DND-41 (cell line): ENCODE results near the gene PLA2G15.

Experiments
- ATAC-seq: fragments of 200-7000 bp; cut with Tn5 transposase; 3 replicates; pipeline ENCODE4 v1.9.1; 2021; ENCODE audit warnings: low read depth; ENCODE audit not compliant: insufficient read depth
- DNase-seq: peaks from one replicate; pipeline ENCODE4 v3.0.0-alpha.2; 2020
- H2AFZ ChIP-seq: 2 replicates; pipeline ENCODE4 v1.6.0; 2012; ENCODE audit warnings: low read depth, low read length
- H3K27ac ChIP-seq: 2 replicates; pipeline ENCODE4 v1.5.1; 2012; ENCODE audit warnings: low read length, inconsistent platforms
- H3K27me3 ChIP-seq: fragments of 200-600 bp; sonication (generic); 2 replicates; pipeline ENCODE4 v1.6.0; 2012; ENCODE audit warnings: low read length, mild to moderate bottlenecking, inconsistent platforms; ENCODE audit not compliant: insufficient read depth, poor library complexity
- H3K36me3 ChIP-seq: 2 replicates; pipeline ENCODE4 v1.5.1; 2012; ENCODE audit warnings: low read length, inconsistent platforms; ENCODE audit not compliant: insufficient read depth
- H3K4me1 ChIP-seq: 2 replicates; pipeline ENCODE4 v1.5.1; 2012; ENCODE audit warnings: mild to moderate bottlenecking, low read length; ENCODE audit not compliant: insufficient read depth
- H3K4me2 ChIP-seq: 2 replicates; pipeline ENCODE4 v1.6.0; 2012; ENCODE audit warnings: mild to moderate bottlenecking, moderate library complexity, low read length, inconsistent platforms; ENCODE audit not compliant: insufficient read depth
- H3K4me3 ChIP-seq, 2 experiments: fragments of 200-600 bp in 1 of 2; shearing (Covaris generic) in 1 of 2; 2 replicates each; pipeline ENCODE4 v1.5.1; 2012 to 2016; ENCODE audit warnings: inconsistent platforms in 2 of 2, low read length in 2 of 2, mild to moderate bottlenecking in 2 of 2, low read depth in 1 of 2, moderate library complexity in 1 of 2
- H3K79me2 ChIP-seq: 2 replicates; pipeline ENCODE4 v1.6.0; 2012; ENCODE audit warnings: low read length, inconsistent platforms; ENCODE audit not compliant: insufficient read depth
- H3K9ac ChIP-seq: 2 replicates; pipeline ENCODE4 v1.6.0; 2012; ENCODE audit warnings: low read depth, mild to moderate bottlenecking, inconsistent platforms, low read length, moderate library complexity
- H3K9me3 ChIP-seq: 2 replicates; pipeline ENCODE4 v1.5.1; 2012; ENCODE audit warnings: low read length, moderate library complexity, mild to moderate bottlenecking, inconsistent platforms; ENCODE audit not compliant: insufficient read depth, severe bottlenecking
- H4K20me1 ChIP-seq: 2 replicates; pipeline ENCODE4 v1.6.0; 2012; ENCODE audit warnings: low read length; ENCODE audit not compliant: insufficient read depth
- EZH2 ChIP-seq: IDR thresholded peaks from 3 replicates; pipeline ENCODE4 v1.6.1; 2012; ENCODE audit warnings: borderline replicate concordance, low read depth, mild to moderate bottlenecking, moderate library complexity, low read length, inconsistent platforms; ENCODE audit not compliant: severe bottlenecking
- TF ChIP-seq, protein P1 (sequence below): IDR thresholded peaks from 2 replicates; pipeline ENCODE4 v1.5.1; 2012; ENCODE audit warnings: borderline replicate concordance, low read length, moderate library complexity, mild to moderate bottlenecking; ENCODE audit not compliant: poor library complexity, severe bottlenecking; ENCODE audit errors: extremely low read depth

PLA2G15 gene

DNA sequence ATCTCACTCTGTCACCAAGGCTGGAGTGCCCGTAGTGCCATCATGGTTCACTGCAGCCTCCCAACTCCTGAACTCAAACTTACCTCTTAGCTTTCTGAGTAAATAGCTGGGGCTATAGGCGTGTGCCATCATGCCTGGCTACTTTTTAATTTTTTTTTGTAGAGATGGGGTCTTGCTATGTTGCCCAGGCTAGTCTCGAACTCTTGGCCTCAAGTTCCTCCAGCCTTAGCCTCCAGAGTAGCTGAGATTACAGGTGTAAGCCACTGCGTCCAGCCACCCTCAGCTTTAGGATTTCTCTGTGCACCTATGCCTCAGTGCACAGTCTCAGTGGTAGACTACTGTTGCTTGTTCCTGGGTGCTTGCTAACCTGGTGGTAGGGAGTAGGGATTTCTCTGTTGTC lies 24.6 kb downstream of the PLA2G15 start:
- Histone ChIP-seq H2AFZ (no peak overlapping the region), H3K27ac (no peak overlapping the region; the same call in 1 of the 2 replicates), H3K4me2 (no peak overlapping the region), H3K4me3 (no peak overlapping the region), H3K27me3 (no peaks in the 10 kb centered on the region), H3K36me3 (peaks cover 68% of the 10 kb centered on the region), H3K4me1 (peaks cover 78% of the 10 kb centered on the region), H4K20me1 (peaks cover 54% of the 10 kb centered on the region), H3K9ac (0 out of 2 replicates have a peak overlapping the region, but pooled peaks have one; percentile 1), H3K79me2 (peaks cover 100% of the 10 kb centered on the region), H3K9me3 (no peaks in the 10 kb centered on the region)
- ATAC-seq (no peak), DNase-seq (no peak)
- no peak for TF ChIP-seq EZH2
- TF ChIP-seq, protein P1, sequence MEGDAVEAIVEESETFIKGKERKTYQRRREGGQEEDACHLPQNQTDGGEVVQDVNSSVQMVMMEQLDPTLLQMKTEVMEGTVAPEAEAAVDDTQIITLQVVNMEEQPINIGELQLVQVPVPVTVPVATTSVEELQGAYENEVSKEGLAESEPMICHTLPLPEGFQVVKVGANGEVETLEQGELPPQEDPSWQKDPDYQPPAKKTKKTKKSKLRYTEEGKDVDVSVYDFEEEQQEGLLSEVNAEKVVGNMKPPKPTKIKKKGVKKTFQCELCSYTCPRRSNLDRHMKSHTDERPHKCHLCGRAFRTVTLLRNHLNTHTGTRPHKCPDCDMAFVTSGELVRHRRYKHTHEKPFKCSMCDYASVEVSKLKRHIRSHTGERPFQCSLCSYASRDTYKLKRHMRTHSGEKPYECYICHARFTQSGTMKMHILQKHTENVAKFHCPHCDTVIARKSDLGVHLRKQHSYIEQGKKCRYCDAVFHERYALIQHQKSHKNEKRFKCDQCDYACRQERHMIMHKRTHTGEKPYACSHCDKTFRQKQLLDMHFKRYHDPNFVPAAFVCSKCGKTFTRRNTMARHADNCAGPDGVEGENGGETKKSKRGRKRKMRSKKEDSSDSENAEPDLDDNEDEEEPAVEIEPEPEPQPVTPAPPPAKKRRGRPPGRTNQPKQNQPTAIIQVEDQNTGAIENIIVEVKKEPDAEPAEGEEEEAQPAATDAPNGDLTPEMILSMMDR = no peak

DNA sequence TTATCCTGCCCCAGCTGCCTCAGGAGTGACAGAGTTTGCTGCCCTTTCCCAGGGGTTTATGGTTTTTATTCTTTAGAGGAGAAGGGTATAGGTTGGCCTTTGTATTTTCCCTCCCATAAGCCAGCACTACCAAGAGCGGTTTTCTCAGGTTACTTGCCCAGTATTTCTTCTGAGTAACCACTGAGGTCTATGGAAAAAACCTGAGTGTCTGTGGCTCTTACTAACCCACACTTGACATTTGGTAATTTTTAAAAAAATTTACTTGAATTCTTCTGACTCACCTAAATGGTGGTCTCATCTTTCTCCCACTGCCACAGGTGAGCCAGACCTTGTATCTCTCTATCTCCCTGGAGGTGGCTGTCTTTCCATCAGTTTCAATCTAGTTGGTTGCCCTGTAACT lies 25.2 kb downstream of the PLA2G15 start:
- H3K9ac ChIP-seq = 0 out of 2 replicates have a peak overlapping the region, but pooled peaks have one; percentile 1
- TF ChIP-seq, protein P1 = no peak
- TF ChIP-seq EZH2 = no peak
- ATAC-seq (no peak), DNase-seq (no peak)
- H3K4me2 ChIP-seq = no peak overlapping the region
- no peak overlapping the region; the same call in 1 of the 2 replicates for H3K27ac ChIP-seq
- no peaks in the 10 kb centered on the region for H3K9me3 ChIP-seq
- H4K20me1 ChIP-seq = peaks cover 57% of the 10 kb centered on the region
- peaks cover 81% of the 10 kb centered on the region for H3K4me1 ChIP-seq
- H3K27me3 ChIP-seq = no peaks in the 10 kb centered on the region
- no peak overlapping the region for H2AFZ ChIP-seq
- peaks cover 70% of the 10 kb centered on the region for H3K36me3 ChIP-seq
- H3K79me2 ChIP-seq = peaks cover 97% of the 10 kb centered on the region
- no peak overlapping the region for H3K4me3 ChIP-seq

DNA sequence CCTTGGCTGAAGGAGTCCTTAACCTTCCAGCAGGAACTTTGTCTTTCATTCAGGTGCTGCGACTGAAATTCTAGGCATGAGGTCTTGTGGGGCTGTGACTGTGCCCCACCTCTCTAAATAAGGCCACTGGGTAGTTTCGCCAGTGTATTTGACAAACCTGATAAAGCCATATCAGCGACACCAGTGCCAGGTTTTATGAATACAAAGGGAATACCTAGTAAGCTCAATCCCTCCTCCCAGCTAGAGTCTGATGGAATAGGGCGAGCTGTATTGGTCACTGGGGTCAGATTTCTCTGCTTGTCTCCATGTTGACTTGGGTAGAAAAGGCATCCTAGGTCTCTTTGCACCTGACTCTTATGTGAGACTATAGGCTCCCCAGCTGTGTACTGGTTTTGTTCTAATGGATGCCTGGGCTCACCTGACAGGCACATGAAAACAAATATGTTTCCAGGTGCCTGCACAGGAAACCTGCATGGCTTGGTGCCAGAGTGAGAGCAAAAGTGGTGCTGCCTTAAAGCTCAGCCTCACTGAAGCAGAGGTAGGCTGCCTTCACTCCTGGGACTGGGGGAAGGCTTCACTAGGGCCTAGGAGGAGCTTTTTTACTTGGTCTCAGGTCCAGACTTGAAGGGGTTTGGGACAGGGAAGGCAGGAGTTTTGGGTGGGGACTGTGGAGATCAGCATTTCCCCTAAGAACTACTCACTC lies 27.5 kb downstream of the PLA2G15 start:
- H3K36me3 ChIP-seq = peaks cover 69% of the 10 kb centered on the region
- peak overlapping the region; percentile 52 for H3K27ac ChIP-seq
- ATAC-seq = no peak
- H4K20me1 ChIP-seq = peaks cover 60% of the 10 kb centered on the region
- TF ChIP-seq EZH2 = no peak
- TF ChIP-seq, protein P1 = no peak
- H3K9ac ChIP-seq = 0 out of 2 replicates have a peak overlapping the region, but pooled peaks have one; percentile 12
- peaks cover 77% of the 10 kb centered on the region for H3K4me1 ChIP-seq
- H3K4me2 ChIP-seq = peak overlapping the region; percentile 17; the same call in 1 of the 2 replicates
- H3K9me3 ChIP-seq = no peaks in the 10 kb centered on the region
- H3K4me3 ChIP-seq = no peak overlapping the region
- DNase-seq = no peak
- H3K27me3 ChIP-seq = no peaks in the 10 kb centered on the region
- H2AFZ ChIP-seq = no peak overlapping the region
- H3K79me2 ChIP-seq = peaks cover 89% of the 10 kb centered on the region
